ENCODE measurements around the gene NFYC.

- TF ChIP-seq CTCF (IDR thresholded peaks at IDR 0.05; ENCODE audit: insufficient read depth, low read depth, low read length) (no peak), EZH2 (IDR thresholded peaks at IDR 0.05; ENCODE audit: insufficient read depth, low read length) (no peak)
Measured at GRCh38 chr1:40803447-40803846, 111.9 kb downstream of the NFYC start.

All from astrocyte (in vitro differentiated cells and primary cell).